Muscle layer of colon (tissue), 2 donors: Measurements from ENCODE around the gene TFB2M.
A peak's percentile ranks its signal among the peaks of the same experiment; 100 is the strongest.
"Not testable (repeated sequence)": the region's sequence is repeated elsewhere in the genome, so short reads cannot be mapped to it uniquely, and the experiment has no call there.

Source experiments
- H3K27ac ChIP-seq: one replicate; pipeline ENCODE4 v1.7.0; 2013; ENCODE audit warnings: low read depth, mild to moderate bottlenecking, low read length, moderate library complexity
- H3K27me3 ChIP-seq, 2 donors: one replicate each; pipeline ENCODE4 v1.7.0; 2013; ENCODE audit warnings: low read length in 2 of 2, mild to moderate bottlenecking in 2 of 2; ENCODE audit not compliant: insufficient read depth in 2 of 2, control insufficient read depth in 1 of 2
- H3K36me3 ChIP-seq: one replicate; pipeline ENCODE4 v1.7.0; 2013; ENCODE audit warnings: mild to moderate bottlenecking, low read length; ENCODE audit not compliant: insufficient read depth
- H3K4me1 ChIP-seq: one replicate; pipeline ENCODE4 v1.7.0; 2013; ENCODE audit warnings: mild to moderate bottlenecking, low read length; ENCODE audit not compliant: insufficient read depth
- H3K4me3 ChIP-seq, 2 donors: one replicate each; pipeline ENCODE4 v1.7.0; 2013; ENCODE audit warnings: low read length in 2 of 2, low read depth in 1 of 2, mild to moderate bottlenecking in 1 of 2, moderate library complexity in 1 of 2
- H3K9ac ChIP-seq: one replicate; pipeline ENCODE4 v1.7.0; 2013; ENCODE audit warnings: low read length
- H3K9me3 ChIP-seq: one replicate; pipeline ENCODE4 v1.7.0; 2013; ENCODE audit warnings: mild to moderate bottlenecking, low read length
- donor health status: abdominal sarcoma.
- donor health status: Adenocarcinoma of cecum.

TFB2M gene

DNA sequence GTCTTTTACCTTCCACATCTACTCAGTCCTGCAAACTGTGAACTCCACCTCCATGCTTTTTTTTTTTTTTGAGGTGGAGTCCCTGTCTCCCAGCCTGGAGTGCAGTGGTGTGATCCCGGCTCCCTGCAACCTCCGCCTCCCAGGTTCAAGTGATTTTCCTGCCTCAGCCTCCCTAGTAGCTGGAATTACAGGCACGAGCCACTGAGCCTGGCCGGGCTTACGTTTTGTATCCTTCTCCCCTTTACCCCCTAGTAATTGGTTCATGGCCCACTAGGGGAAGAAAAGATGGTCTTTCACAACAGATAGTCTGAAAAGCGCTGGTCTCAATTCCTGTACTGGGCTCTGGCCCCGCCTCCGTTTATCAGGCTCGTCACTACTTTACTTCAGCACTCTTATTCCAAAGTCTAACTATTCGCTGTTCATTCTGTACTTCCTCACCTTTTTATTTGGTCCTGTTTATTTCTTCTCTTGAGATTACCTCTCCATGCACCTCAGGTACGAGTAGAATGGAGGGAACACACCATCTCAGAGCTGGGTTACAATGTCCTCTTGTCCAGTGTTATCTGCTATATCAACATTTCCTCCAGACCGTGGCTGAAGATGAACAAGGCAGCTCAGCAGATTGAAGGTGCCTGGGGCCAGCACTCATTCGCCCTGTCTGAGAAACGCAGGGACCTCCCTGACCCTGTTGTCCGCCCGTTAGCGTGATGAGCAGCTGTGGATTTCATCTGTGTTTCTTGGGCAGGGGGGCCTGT is 16.4 kb upstream of the TFB2M start:
- H3K9me3 ChIP-seq: no peaks in the 10 kb centered on the region
- peaks cover 80% of the 10 kb centered on the region for H3K4me1 ChIP-seq
- no peak overlapping the region for H3K4me3 ChIP-seq
- peak overlapping the region; percentile 73 for H3K27ac ChIP-seq
- H3K36me3 ChIP-seq: peaks cover 5% of the 10 kb centered on the region
- no peaks in the 10 kb centered on the region for H3K27me3 ChIP-seq
- no peak overlapping the region for H3K9ac ChIP-seq

DNA sequence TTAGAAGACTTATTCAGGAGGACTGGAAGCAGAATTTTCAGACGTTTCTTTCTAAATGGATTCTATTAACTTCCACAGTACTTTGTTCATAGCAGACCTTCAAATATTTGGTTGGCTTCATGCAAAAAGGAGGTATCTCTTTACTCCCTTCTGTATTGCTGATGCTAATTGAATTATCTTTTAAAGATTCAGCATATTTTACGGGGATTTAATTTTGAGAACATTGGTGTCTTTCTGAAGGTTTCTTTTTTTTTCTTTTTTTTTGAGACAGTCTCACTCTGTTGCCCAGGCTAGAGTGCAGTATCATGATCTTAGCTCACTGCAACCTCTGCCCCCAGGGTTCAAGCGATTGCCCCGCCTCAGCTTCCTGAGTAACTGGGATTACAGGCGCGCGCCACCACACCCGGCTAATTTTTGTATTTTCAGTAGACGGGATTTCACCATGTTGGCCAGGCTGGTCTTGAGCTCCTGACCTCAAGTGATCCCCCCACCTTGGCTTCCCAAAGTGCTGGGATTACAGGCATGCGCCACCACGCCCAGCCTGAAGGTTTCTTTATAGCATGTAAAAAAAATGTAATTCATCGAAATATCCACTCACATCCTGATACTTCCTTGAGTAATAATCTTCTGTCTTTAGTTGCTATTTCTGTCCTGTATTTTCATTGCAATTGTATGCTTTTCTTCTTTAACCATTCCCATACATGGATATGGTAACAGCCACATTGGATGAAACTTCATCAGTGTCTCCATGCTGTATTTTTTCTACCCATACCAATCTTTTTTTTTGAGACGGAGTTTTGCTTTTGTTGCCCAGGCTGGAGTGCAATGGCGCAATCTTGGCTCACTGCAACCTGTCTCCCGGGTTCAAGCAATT is 14.7 kb upstream of the TFB2M start:
- Histone ChIP-seq H3K36me3 (peaks cover 5% of the 10 kb centered on the region), H3K4me3 (no peak overlapping the region), H3K9ac (no peak overlapping the region), H3K4me1 (peaks cover 80% of the 10 kb centered on the region), H3K27me3 (no peaks in the 10 kb centered on the region), H3K27ac (peak overlapping the region; percentile 22), H3K9me3 (no peaks in the 10 kb centered on the region)

DNA sequence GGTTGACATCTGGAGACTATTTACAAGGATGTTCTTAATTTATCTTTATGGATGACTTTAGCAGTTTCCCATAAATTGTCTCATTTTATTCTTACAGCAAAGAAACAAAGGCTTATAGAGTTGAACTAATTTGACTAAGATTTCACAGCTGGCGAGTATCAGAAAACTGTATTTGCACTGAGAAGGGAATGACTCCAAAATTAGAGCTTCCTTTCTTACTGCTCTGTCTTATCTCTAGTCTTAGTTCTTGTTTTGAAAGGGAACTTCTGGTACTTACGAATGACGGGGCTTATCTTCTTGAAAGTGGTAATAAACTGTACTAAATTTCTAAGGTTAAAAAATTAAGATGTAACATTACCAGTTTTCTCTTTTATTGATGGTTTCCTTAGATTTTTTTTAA is 13.8 kb upstream of the TFB2M start:
- Histone ChIP-seq H3K9me3 (no peaks in the 10 kb centered on the region), H3K27ac (peak overlapping the region; percentile 52), H3K27me3 (no peaks in the 10 kb centered on the region), H3K4me1 (peaks cover 74% of the 10 kb centered on the region), H3K36me3 (peaks cover 5% of the 10 kb centered on the region), H3K4me3 (no peak overlapping the region), H3K9ac (no peak overlapping the region)

DNA sequence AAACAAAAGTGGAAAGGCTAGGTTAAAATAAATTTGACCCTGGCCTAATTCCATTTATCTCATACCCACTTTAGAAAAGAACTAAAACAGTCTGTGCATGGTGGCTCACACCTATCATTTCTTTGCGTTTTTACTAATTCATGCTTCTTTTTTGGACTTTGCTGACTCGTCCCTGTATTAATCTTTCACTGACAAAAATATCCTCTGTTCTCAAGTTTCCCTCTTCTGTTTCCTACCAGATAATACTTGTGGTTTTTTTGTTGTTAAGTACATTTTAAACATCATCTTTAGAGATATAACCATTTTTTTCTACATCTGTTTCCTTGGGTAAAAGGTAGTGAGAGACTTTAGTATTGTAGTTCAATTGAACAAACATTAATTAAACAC is 11.7 kb upstream of the TFB2M start:
- H3K4me3 ChIP-seq: no peak overlapping the region
- no peak overlapping the region for H3K27ac ChIP-seq
- H3K4me1 ChIP-seq: peaks cover 58% of the 10 kb centered on the region
- H3K27me3 ChIP-seq: no peaks in the 10 kb centered on the region
- H3K9me3 ChIP-seq: no peaks in the 10 kb centered on the region
- no peaks in the 10 kb centered on the region for H3K36me3 ChIP-seq
- H3K9ac ChIP-seq: no peak overlapping the region

DNA sequence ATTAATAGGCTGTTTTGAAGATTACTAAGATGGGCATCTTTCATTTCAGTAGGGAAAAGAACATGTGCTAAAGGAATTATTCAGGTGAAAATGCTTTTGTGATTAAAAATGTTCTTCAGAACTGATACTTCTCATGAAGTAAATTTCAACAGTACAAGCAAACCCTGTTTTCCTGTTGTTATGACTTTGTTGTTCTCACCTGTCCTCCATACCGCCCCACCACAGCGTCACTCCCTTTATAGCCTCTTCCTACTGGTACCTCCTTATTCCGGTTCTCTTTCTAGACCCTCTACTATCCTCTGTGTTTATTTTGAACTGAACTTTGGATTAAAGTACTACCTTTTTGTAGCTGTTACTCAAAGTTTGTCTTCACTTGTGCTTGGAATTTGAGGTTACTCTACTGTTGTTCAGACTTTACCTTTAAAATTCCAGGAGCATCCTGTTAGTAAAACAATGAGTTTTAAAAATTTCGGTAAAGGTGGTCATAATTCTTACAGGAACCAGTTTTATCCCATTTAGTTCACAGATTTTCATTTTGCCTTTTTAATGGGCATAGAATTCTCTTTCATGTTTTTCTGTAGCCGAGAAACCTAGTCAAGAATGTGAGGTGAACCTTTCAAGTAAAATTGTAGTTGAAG is 11.1 kb upstream of the TFB2M start:
- H3K27me3 ChIP-seq: no peaks in the 10 kb centered on the region
- no peak overlapping the region for H3K4me3 ChIP-seq
- H3K9ac ChIP-seq: no peak overlapping the region
- H3K36me3 ChIP-seq: no peaks in the 10 kb centered on the region
- peak overlapping the region; percentile 25 for H3K27ac ChIP-seq
- no peaks in the 10 kb centered on the region for H3K9me3 ChIP-seq
- H3K4me1 ChIP-seq: peaks cover 54% of the 10 kb centered on the region

DNA sequence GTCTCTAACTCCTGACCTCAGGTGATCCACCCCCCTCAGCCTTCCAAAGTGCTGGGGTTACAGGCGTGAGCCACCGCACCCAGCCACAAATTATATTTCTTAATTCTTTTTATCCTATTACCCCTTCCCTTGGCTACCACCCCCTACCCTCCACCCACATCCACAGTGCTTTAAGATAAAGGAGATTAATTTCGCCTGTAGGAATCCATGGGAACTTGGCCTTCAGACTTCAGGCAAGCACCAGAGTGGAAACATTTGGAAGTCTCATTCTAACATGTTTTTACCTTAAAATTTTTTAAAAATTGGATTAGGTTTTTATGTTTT is 10.6 kb upstream of the TFB2M start:
- no peak overlapping the region for H3K27ac ChIP-seq
- H3K4me1 ChIP-seq: peaks cover 55% of the 10 kb centered on the region
- no peak overlapping the region for H3K4me3 ChIP-seq

DNA sequence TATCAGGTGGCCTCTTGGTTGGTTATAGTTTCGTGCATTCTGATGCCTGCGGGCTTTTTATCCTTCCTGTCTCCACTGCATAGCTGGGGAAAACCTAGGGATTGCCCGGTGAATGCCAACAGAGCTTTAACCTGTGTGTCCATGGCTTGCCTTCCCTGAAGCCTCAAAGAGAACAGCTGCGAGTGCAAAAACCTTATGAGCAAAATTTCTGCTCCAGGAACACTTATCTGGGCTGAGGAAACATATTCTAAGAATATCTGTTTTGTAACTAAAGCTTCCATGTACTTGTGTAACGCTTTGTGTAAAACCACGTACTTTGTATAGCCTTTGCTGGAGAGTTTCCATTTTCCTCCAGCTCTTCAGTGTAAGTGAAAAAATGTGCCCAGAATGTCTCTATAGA is 7.4 kb upstream of the TFB2M start:
- Histone ChIP-seq H3K4me3 (no peak overlapping the region), H3K9me3 (no peaks in the 10 kb centered on the region), H3K27me3 (no peaks in the 10 kb centered on the region), H3K36me3 (no peaks in the 10 kb centered on the region), H3K4me1 (peaks cover 35% of the 10 kb centered on the region), H3K27ac (peak overlapping the region; percentile 82), H3K9ac (no peak overlapping the region)

More for the DNA sequence above, 10.6 kb upstream of the TFB2M start:
- Histone ChIP-seq H3K36me3 (no peaks in the 10 kb centered on the region), H3K27me3 (no peaks in the 10 kb centered on the region), H3K9ac (no peak overlapping the region), H3K9me3 (no peaks in the 10 kb centered on the region)

DNA sequence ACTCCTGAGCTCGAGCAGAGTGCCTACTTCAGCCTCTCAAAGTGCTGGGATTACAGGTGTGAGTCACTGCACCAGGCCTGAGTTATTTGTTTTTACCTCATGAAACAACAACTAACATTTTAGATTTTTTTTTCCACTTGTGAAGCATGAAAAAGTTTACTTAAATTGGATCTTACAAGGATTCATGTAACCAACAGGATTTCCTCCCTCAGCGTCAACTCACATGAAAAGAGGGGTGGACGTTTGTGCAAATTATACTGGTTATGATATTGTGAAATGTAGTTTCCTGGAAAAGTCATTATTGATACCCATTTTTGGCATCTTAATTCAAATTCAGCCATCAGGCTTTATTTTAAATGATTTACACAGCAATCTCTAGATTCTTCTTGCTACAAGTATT is 6.7 kb upstream of the TFB2M start:
- H3K4me3 ChIP-seq: no peak overlapping the region
- H3K9me3 ChIP-seq: no peaks in the 10 kb centered on the region
- H3K27ac ChIP-seq: no peak overlapping the region
- H3K4me1 ChIP-seq: peaks cover 37% of the 10 kb centered on the region
- no peaks in the 10 kb centered on the region for H3K36me3 ChIP-seq
- H3K27me3 ChIP-seq: no peaks in the 10 kb centered on the region
- H3K9ac ChIP-seq: no peak overlapping the region

DNA sequence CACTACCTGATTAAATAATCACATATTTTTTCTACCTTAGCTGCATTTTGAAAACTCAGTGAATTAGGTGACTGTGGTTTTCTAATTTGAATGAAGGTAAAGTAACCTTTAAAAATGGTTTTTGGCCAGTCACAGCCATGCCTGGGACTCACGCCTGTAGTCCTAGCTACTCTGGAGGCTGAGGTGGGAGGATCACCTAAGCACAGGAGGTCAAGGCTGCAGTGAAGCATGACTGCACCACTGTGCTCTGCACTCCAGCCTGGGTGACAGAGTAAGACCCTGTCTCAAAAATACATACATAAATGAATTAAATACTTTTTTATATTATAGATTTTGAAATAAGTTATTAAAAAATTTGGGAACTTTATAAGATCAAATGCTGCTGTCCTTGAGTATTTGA is 5.9 kb upstream of the TFB2M start:
- H3K27me3 ChIP-seq: no peaks in the 10 kb centered on the region
- H3K27ac ChIP-seq: no peak overlapping the region
- no peak overlapping the region for H3K9ac ChIP-seq
- H3K9me3 ChIP-seq: no peaks in the 10 kb centered on the region
- H3K4me3 ChIP-seq: no peak overlapping the region
- no peaks in the 10 kb centered on the region for H3K36me3 ChIP-seq
- peaks cover 33% of the 10 kb centered on the region for H3K4me1 ChIP-seq

DNA sequence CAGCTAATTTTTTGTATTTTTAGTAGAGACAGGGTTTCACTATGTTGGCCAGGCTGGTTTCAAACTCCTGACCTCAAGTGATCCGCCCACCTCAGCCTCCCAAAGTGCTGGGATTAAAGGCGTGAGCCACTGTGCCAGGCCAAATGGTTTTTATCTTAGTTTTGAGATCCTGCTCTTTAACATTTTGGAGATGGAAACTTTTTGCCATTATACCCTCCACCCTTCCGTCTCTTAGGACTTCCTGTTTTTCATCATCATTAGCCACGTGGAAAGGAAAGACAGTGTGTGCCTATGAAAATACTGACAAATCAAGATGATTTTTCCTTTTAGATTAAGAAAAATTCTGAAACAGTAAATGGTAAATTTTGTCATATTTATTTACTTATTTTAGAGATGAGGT is 5.2 kb upstream of the TFB2M start:
- not testable (repeated sequence) for H3K9me3 ChIP-seq, H3K27ac ChIP-seq, H3K9ac ChIP-seq, H3K27me3 ChIP-seq, H3K36me3 ChIP-seq, H3K4me3 ChIP-seq
- peaks cover 33% of the 10 kb centered on the region for H3K4me1 ChIP-seq

DNA sequence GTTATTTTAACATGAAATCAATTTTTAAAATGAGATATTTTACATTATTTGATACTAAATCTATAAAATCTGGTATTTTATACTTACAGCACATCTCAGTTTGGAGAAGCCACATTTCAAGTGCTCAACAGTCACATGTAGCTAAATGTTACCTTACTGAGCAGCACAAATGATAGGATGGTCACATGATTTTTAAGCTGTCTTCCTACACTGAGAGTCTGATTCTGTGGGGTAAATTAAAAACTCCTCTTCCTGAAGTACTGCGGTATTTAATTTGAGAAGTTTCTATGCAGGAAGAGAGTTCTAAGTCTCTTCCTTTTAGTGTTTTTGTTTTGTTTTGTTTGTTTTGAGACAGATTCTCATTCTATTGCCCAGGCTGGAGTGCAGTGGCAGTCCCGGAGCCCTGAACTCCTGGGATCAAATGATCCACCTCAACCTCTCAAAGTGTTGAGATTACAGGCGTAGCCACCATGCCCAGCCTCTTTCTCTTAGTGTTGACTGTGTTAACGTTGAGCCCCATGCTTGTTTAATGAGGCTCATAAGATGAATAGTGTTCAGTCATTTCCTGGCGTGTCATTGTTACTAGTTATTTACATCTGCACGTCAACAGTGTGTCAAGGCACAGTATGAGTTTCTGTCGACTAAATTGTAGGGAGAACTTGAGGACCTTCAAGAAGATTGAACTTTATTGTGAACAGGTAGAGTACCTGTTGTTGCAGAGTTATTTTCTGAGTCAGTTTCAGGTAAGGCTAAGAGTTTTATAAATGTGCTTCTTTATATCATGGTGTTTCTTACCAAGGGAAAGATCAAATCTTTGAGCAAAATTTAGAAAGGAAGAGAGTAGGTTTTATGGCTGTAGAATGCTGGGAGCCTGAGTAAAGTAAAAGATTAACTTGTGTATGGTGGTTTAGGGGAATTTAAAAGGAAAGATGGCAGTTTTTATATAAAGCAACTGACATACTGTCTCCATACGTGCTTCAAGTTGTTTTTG is 3.5 kb upstream of the TFB2M start:
- Histone ChIP-seq H3K4me1 (peaks cover 41% of the 10 kb centered on the region), H3K9me3 (no peaks in the 10 kb centered on the region), H3K4me3 (no peak overlapping the region), H3K36me3 (no peaks in the 10 kb centered on the region), H3K27me3 (no peaks in the 10 kb centered on the region), H3K27ac (peak overlapping the region; percentile 23), H3K9ac (no peak overlapping the region)
